Measurements from ENCODE around the gene EML6.

EML6 gene

DNA sequence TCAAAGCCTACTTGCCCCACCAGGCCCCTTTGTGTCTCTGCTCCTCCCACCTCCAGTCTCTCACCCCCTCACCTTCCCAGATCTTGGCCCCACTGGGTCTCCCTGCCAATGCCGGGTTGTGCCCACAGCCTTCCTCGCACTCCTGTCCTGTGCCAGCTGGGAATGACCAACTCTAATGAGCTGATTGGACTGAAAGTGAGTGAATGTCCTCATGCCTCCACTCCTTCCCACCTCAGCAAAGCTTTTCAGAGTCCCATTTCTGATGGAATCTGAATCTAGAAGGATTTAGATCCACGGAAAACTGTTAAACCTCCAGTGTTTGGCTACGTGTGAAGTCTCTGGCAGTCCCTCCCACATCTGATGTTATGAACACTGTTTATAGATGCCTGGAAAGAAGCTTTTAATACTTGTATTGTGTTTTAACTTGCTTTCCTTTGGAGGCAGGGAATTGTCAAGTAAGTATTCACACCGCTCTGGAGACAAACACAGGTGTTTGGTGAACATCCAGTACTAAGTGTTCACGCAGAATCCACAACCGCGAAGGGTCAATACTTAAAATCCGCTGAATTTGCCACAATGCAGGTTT, 222.9 kb downstream of the EML6 start:
- no peak for DNase-seq (ENCODE audit: low read depth)

DNA sequence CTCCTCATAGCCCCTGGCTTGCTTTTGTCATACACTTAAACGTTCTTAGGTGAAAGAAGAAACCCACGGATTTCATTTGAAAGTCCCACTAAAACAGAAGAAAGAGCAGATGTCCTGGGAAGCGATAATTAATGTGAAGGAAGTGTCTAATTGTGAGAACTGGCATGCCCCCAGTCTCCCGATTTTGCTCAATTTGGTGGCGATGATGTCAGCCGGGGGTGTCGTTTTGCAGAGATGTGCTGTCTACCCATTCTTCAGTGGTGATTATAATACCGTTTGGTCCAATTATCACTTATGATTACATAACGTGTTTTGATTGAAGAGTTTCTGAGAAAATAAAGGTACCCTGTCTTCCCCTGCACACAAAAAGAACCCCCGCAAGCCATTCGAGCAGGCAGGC, 223.7 kb downstream of the EML6 start:
- no peak for DNase-seq (ENCODE audit: low read depth)

DNA sequence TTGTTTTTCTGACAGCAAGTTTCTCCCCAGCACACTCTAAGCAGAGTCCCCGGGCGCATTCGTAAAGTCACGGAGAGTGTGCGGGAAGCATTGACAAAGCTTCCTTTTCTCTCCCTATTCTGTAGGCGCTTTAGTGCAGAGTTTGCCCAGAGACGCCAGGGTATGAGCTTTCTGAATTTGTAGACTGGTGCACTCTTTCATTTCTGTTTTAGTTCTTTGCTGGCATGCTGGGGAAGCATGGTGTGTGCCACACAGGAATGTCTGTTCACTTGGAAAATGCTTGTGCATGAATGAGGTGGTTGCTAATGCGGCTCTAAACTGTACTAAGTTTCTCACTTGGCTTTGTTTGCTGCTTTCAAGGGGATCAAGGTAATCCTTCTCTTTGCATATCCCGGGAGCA, 224.2 kb downstream of the EML6 start:
- no peak for DNase-seq (ENCODE audit: low read depth)

DNA sequence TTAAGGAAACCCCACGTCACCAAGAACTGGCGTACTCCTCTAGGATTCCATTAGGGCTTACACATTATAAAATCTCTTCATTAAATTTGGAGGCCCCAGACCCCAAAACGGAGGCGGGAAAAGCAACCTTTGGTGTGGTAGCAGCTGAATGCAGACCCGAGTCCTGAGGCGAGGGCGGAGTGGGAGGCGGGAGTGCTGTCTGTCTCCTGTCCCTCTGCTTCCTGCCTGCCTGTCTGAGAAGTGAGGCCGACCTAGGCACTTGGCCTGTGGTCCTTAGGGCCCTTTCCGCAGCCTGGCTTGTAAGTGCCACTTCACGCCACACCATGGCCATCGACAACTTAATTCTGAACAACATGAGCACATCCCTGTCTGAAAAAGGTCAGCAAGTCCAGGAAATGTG, 224.7 kb downstream of the EML6 start:
- no peak for DNase-seq (ENCODE audit: low read depth)

DNA sequence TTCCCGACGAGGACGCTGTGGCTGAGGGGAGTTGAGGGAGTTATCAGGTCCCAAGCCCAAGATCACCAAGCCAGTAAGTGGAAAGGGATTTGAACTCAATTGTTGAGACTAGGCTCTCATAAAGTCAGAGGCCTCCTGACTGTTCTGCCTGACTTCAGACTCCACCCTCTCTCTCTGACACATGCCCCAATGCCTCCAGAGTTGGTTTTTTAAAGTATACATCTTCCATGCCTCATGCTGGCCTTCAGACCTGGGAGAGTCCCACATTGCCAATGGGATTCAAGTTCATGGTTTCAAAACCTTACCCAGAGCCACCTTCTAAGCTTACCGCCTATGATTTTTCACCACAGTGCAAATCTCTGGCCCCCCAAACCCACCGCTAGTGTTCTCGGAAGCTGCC, 226.0 kb downstream of the EML6 start:
- no peak for DNase-seq (ENCODE audit: low read depth)

DNA sequence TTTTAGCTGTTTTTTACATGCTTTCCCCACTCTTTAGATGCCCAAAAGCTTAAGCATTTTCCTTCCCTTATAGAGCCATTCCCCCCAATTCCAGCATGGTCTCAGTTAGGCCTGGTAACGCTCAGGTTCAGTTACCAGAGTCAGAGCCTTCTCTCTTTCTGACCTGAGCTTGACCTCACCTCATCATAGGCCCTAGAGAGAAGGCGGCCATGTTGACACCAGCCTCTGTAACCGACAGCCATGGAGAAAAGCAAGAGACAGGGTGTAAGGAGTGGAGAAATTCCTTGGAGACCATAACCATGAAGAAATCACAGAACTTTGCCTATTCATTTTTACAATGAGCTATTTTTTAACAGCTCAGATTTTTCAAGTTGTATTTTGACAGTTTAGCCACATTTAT, 227.3 kb downstream of the EML6 start:
- DNase-seq (ENCODE audit: low read depth), result no peak

DNA sequence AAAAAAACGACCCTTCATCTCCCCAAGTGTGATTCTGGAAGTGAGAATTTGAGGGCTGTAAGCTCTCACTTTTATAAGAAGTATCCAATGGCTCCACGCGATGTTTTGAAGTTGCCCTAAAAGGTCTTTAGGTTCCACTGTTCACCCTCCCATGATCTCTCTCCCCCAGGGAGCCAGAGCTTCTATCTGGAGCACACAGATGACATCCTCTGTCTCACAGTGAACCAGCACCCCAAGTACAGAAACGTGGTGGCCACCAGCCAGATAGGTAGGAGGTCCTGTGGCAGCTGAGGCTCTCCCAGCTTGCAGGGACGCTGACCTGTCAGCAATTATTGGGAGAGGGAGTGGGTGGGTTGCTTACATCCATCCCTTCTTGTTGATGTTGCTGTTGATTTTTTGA, 229.0 kb downstream of the EML6 start:
- no peak for DNase-seq (ENCODE audit: low read depth)

DNA sequence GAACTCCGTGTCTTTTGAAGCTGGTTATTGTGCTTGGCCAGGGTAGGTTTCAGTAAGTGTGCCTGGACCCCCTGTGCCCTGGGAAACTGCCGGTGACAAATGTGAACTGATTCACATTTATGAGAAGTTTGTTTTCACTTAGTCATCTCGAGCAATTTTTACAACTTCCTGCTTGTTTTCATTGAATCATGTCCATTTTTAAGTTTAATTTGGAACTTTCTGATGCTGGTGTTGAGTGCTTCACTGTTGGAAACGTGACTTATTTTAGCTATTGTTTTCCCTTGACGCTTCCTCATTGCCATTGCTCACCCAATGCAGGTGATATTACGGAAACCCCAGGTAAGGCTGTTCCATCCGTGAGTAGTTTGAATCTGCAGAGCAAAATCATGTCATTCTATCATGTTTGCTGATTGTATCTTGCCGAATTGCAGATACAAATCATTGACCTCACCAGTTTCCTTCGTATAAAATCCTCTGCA, 229.6 kb downstream of the EML6 start:
- no peak for DNase-seq (ENCODE audit: low read depth)

DNA sequence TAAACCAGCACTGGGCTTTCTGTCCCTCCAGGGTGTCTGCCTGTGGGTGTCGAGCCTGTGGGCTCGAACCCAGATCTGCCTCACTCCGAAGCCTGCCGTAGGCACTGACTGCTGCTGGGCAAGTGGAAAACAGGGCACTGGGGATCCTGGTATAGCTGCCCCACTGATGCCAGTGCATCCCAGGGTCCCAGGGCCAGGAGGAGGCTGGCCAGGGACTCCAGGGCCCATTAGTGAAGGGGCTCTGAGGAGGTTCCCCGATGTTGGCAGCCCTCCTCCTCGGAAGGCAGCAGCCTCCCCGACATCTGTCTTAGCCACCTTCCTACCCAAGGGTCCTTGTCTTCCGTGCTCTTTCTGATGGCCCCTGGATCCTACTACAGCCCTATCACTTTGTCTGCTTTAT, 230.7 kb downstream of the EML6 start:
- no peak for DNase-seq (ENCODE audit: low read depth)

DNA sequence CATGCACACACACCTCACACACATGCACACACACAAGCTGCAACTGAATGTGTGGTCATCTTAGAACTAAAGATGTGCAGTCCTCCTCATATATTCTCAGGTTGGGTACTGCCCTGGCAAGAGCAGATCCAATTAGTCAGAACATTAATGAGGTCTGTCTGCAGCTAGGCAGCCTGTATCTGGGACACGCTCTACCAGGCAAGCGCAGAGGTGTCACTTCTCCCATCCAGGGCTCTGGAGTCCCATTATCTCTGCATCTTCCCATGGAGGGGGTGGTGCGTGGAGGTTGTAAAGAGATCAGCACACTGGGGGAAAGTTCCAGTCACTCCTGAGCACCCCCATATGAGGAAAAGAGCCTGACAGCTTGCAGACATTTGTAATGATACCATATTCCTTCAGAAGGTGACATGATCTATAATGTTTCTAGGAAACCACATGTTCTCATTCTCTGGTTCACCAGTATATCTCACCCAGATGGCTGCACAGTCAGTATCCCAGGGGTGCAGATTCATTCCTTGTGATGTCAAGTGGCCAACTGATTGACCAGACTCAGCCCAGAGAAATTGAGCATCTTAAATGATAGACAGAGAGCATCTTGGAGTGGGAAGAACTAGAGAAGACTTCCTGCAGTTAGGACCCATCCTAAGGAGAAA, 231.4 kb downstream of the EML6 start:
- no peak for DNase-seq (ENCODE audit: low read depth)

DNA sequence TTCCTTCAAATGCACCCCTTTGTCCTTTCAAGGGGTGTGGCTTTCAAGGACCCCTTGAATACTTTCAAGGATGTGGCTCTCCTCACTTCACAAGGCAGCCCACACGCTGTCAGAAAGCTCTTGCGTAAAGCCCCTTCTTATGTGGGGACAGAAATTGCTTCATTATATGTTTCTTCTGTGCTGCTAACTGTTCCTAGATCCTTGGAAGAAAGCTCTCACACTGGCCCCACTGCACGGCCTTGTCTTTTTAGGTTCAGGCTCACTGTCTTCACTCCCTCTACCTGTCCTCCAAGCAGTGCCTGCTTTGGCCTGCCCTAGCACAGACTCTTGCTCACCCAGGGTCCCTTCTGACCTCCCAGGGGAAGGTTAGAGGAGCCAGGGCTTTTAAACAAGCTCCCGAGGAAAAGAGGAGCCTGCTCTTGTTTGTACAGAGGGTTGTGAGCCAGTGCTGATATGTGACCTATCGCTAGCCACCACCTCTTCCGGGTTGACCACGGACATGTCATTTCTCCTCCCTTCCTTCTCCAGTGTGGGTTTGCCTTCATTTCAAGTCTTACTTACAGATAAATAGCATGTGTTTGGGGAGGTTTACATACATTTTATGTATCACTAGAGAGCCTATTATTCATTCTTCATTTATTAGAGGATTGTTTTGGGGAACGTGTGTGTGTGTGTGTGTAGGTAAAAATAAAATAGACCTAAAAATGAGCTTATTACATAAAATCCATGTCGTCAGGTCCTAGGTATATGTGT, 232.1 kb downstream of the EML6 start:
- DNase-seq (ENCODE audit: low read depth), result no peak

DNA sequence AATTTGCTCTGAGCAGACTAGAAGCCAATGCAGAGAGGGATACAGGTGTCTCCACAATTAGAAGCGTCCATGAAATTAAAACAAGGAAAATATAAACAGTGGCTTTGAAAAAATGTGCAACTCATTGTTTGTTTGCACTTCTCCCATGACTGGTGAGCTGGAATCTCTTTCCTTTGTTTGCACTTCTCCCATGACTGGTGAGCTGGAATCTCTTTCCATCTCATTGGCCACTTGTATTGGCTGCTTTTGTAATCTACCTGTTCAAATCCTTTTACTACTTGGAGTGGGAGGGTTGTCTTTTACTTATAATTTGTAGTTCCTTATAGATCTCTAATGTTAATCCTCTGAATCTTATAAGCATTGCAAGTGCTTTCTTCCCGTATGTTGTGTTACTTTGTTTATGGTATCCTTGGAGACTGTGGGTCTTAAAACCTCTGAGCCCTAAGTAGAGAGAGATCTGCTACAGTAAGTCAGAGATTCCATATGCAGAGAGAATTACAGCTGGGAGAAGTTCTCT, 232.7 kb downstream of the EML6 start:
- DNase-seq (ENCODE audit: low read depth), result no peak

DNA sequence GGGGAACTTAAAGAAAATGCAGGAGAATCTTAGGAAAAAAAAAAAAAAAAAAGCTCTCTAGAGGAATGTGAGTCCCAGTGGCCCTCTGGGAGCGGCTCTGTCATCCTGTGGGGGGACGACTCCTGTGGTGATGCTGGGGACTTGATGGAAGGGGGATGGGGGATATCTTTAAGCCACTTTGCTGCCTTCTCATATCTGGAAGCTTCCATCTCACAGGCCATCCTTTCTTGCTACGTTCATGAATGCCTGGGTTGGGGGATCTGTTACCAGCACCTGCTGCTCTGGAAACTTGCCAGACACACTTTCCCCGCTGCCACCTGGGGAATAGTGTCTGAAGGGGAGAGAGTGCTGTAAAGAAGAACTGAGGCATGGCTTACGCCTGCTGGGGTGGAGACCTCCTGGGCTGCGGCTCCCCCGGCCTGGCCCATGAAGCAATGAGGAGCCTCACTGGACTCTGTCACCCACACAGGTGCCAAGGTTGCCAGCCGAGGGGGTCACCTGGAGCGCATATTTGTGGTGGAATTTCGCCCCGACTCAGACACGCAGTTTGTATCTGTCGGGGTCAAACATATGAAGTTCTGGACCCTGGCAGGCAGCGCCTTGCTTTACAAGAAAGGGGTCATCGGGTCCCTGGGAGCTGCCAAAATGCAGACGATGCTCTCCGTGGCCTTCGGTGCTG, 234.0 kb downstream of the EML6 start:
- no peak for DNase-seq (ENCODE audit: low read depth)

DNA sequence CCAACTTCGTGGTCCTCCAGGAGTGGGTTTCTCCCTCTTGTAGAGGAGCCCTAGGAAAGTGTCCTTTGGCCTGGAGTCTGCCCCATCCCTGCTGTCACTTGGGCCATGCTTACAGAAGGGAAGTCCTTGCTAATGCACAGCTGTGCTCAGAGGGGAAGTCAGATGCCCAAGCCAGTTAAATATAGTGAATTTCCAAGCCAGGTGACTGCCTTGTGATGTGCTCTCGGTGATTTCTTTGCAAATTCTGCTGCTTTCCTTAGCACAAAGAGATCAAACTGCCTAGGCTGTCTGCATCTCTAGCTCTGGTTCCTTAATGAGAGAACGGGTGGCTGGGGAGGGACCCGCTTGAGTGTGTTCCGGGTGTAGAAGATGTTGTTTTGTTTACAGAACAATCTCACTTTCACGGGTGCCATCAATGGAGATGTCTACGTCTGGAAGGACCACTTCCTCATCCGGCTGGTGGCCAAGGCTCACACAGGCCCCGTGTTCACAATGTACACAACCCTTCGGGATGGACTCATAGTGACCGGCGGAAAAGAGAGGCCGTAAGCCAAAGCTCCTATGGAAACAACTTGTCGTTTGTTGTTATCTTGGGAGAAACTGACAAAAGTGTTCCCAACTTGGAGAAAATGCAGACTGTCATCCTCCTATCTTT, 235.4 kb downstream of the EML6 start:
- DNase-seq (ENCODE audit: low read depth), result no peak

DNA sequence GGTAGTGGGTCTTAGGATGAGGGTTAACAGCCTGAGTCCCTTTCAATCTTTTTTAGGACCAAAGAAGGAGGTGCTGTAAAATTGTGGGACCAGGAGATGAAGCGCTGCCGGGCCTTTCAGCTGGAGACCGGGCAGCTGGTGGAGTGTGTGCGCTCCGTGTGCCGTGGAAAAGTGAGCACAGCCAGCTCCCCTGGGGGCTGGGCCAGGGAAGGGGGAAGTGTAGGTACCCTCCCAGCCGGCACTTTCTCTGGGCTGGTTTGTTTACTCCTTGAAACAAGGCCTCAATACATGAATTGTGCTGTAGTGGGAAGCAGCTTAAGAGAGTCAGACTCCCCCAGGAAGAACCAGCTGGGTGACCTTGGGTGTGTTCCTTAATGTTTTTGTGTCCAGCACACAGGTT, 236.7 kb downstream of the EML6 start:
- DNase-seq (ENCODE audit: low read depth), result no peak

DNA sequence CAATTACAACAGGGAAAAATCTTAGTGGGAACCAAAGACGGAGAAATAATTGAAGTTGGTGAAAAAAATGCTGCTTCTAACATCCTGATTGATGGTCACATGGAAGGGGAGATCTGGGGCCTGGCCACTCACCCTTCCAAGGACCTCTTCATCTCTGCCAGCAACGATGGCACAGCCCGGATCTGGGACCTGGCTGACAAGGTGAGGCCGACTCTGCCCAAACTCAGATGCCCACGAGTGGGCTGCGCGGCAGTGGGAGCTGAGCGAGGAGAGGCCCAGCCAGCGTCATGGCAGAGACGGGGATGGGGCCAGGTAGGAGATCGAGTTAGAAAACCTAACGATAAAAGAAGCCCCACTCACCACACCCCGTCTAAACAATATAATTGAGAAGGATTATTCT, 239.0 kb downstream of the EML6 start:
- DNase-seq (ENCODE audit: low read depth), result no peak

DNA sequence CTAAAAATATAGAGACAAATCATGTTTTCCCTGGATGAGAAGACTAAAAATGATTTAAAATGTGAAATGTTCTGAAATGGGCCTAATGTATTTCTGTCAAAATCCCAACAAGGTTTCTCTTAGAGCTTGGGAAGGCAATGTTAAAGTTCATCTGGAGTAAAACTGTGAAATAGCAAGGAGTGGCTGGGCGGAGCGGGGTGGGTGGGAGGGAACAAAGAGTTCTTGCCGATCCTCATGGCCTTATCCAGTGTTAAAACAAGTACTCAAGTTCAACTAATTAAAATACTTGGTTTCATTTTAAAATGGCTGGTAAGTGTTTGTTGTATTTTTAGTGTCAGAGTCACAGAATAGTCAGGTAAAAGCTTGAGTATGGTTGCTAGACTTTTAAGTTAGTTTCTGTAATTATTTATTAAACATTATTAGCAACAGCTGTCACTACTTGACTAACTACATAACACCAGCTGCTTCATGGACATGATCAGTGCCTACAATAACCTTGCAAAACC, 239.5 kb downstream of the EML6 start:
- no peak for DNase-seq (ENCODE audit: low read depth)

DNA sequence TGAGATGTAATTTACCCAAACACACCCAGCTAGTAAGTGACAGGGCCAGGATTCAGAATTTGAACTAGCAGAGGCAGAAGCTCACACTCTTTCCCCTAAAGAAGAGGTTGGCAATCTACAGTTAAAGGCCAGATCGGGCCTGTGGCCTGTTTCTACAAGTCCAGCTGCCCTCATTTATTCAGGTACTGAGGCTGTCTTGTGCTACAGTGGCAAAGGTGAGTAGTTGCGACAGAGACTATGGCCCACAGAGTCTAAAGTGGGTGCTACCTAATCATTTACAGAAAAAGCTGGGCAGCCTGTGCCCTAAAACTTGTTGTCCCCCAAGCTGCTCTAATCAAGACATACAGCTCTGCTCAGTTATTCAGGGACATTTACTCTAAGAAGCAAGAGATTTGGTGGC, 240.0 kb downstream of the EML6 start:
- DNase-seq (ENCODE audit: low read depth), result no peak

DNA sequence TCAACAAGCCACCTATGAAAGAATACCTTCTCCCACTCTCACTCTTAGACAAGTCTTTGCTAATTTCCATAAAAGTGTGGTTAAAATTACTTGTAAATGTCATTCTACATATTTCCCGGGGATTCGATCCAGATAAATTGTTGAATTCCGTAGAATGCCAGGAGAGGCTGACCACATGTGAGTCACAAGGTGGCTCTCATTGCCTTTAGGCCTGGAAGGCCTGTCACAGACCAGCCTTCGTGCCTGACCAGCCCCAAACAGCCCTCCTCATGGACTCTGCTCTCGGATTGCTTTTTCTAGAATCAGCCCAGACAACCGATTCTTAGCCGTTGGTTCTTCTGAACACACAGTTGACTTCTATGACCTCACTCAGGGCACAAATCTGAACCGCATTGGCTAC, 240.8 kb downstream of the EML6 start:
- no peak for DNase-seq (ENCODE audit: low read depth)

DNA sequence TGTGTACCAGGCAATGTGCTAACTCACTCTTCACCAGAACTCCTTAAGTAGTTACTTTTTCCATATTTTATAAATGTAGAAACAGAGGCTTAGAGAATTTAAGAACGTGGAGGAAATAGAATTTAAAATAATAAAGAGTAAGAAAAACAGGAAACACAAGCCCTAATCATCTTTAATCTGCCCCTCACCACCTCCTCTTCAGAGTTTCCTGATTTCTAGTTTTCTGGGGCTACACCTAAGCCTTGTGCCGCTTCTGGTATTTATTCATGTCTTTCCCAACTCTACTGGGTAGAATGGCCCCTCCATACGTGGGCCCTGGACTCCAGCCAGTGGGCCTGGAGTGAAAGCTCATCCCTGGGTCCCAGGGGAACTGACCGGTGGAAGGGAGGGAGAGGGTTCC, 241.4 kb downstream of the EML6 start:
- no peak for DNase-seq (ENCODE audit: low read depth)

DNA sequence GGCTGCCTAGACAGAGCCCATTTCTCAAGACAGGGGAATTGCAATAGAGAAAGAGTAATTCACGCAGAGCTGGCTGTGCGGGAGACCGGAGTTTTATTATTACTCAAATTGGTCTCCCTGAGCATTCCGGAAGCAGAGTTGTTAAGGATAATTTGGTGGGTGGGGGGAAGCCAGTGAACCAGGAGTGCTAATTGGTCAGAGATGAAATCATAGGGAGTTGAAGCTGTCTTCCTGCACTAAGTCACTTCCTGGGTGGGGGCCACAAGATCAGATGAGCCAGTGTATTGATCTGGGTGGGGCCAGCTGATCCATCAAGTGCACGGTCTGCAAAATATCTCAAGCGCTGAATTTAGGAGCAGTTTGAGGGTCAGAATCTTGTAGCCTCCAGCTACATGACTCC, 242.0 kb downstream of the EML6 start:
- DNase-seq (ENCODE audit: low read depth), result no peak

Measured in activated T-helper 9 cell treated with anti-CD3 and anti-CD28 coated beads, Interleukin-2, amount 50 U/mL, for 16 hours (primary cell).